K562 (cell line): ENCODE results near the gene KIAA0513. TPM values are rescaled to one million over a fixed set of nuclear protein-coding genes. Genes with fewer than 3 reads are reported as not detected.

ENCODE experiments used
- ATAC-seq: fragments of 200-7000 bp; cut with Tn5 transposase; 3 replicates; pipeline ENCODE4 v1.9.1; 2020; ENCODE audit warnings: moderate library complexity
- BruUV-seq: library from RNA; stranded (reverse); fragments of 400-500 nt; replicated peaks from 2 replicates; lab custom pipeline; 2021; lab: Mats Ljungman, UMichigan
- CTCF ChIA-PET: fragments of 300-600 bp; formaldehyde crosslinking; extraction: SDS; loops from one replicate; lab custom pipeline; 2021; ENCODE audit warnings: low intra/inter-chr PET ratio; lab: Yijun Ruan, JAX
- POLR2A ChIA-PET: fragments of 300-600, 350-650 bp; sonication (Branson Sonifier 250); formaldehyde crosslinking; extraction: SDS; loops from one replicate; lab custom pipeline; 2021; ENCODE audit warnings: antibody characterized with exemption, inconsistent platforms; lab: Yijun Ruan, JAX
- DNase-seq, 4 experiments: peaks; one replicate each; pipeline versions ENCODE4 v3.0.0 to v3.0.0-alpha.2; 2011 to 2018; ENCODE audit warnings: low spot score in 3 of 4, mixed read lengths in 3 of 4; ENCODE audit errors: extremely low read depth in 1 of 4
- FAIRE-seq: peaks from 2 replicates; lab custom pipeline; 2011; peaks lifted over from hg19 to GRCh38; lab: Jason Lieb, UNC
- H2AFZ ChIP-seq: 2 replicates; pipeline ENCODE4 v1.6.0; 2011; ENCODE audit warnings: low read depth, low read length, control low read depth, inconsistent platforms
- H3K27ac ChIP-seq: fragments of 200-600 bp; 3 replicates; pipeline ENCODE4 v1.8.0; 2011; ENCODE audit warnings: low read depth, mild to moderate bottlenecking, control low read depth, inconsistent platforms, low read length, moderate library complexity, mixed read lengths; ENCODE audit errors: extremely low read depth
- H3K27me3 ChIP-seq, 2 experiments: fragments of 300-600 bp in 1 of 2; 2 replicates in 1 of 2; 3 replicates in 1 of 2; pipeline versions ENCODE4 v1.6.0 to v1.8.0; 2011; ENCODE audit warnings: inconsistent platforms in 2 of 2, low read length in 2 of 2, mild to moderate bottlenecking in 1 of 2, mixed read lengths in 1 of 2, moderate library complexity in 1 of 2; ENCODE audit not compliant: control insufficient read depth in 2 of 2, insufficient read depth in 2 of 2
- H3K36me3 ChIP-seq: fragments of 300-600 bp; 3 replicates; pipeline ENCODE4 v1.8.0; 2011; ENCODE audit warnings: mild to moderate bottlenecking, low read length, inconsistent platforms; ENCODE audit not compliant: control insufficient read depth, insufficient read depth
- H3K4me1 ChIP-seq, 2 experiments: fragments of 200-600 bp in 1 of 2; replicated peaks in 1 of 2; 2 replicates in 1 of 2; 3 replicates in 1 of 2; pipeline versions ENCODE4 v1.5.1 to v1.8.0; 2011; ENCODE audit warnings: inconsistent platforms in 2 of 2, low read length in 2 of 2, mild to moderate bottlenecking in 1 of 2, mixed read lengths in 1 of 2, moderate library complexity in 1 of 2; ENCODE audit not compliant: control insufficient read depth in 2 of 2, insufficient read depth in 2 of 2
- H3K4me2 ChIP-seq: 2 replicates; pipeline ENCODE4 v1.6.1; 2011; ENCODE audit warnings: low read length, control low read depth, inconsistent platforms, mixed read lengths; ENCODE audit not compliant: insufficient read depth
- H3K4me3 ChIP-seq: fragments of 200-600 bp; sonication (generic), shearing (Covaris generic); 2 replicates; pipeline ENCODE4 v1.5.1; 2016; ENCODE audit warnings: control low read depth, inconsistent platforms
- H3K79me2 ChIP-seq: fragments of 200-600 bp; 3 replicates; pipeline ENCODE4 v1.8.0; 2011; ENCODE audit warnings: low read length, inconsistent platforms; ENCODE audit not compliant: control insufficient read depth, insufficient read depth
- H3K9ac ChIP-seq, 2 experiments: 2 replicates each; pipeline versions ENCODE4 v1.6.0 to v1.6.1; 2011; ENCODE audit warnings: low read depth in 2 of 2, low read length in 2 of 2, control low read depth in 1 of 2, inconsistent platforms in 1 of 2, mild to moderate bottlenecking in 1 of 2, mixed read lengths in 1 of 2; ENCODE audit not compliant: insufficient read depth in 1 of 2
- H3K9me1 ChIP-seq: one replicate; pipeline ENCODE4 v1.6.0; 2011; ENCODE audit warnings: inconsistent platforms, mild to moderate bottlenecking, low read length, moderate library complexity; ENCODE audit not compliant: control insufficient read depth, insufficient read depth
- H3K9me3 ChIP-seq: replicated peaks from 2 replicates; pipeline ENCODE4 v1.5.1; 2011; ENCODE audit warnings: low read depth, low read length, inconsistent platforms; ENCODE audit not compliant: control insufficient read depth, insufficient read depth
- H4K20me1 ChIP-seq: replicated peaks from 2 replicates; pipeline ENCODE4 v1.6.1; 2011; ENCODE audit warnings: low read length, inconsistent platforms, mixed read lengths; ENCODE audit not compliant: control insufficient read depth, insufficient read depth
- GABPB1 ChIP-seq: sonication (generic); formaldehyde crosslinking; IDR thresholded peaks from 2 replicates; pipeline ENCODE4 v1.8.0; 2022; ENCODE audit warnings: mild to moderate bottlenecking, missing genetic modification reagents
- PBX2 ChIP-seq, 2 experiments: IDR thresholded peaks in 1 of 2; conservative IDR thresholded peaks in 1 of 2; 2 replicates each; pipeline ENCODE4 v1.6.1; 2016; ENCODE audit warnings: low read depth in 2 of 2, mild to moderate bottlenecking in 1 of 2, missing compliant biosample characterization in 1 of 2, missing genetic modification characterization in 1 of 2, moderate library complexity in 1 of 2
- WHSC1 ChIP-seq: IDR thresholded peaks from one replicate; pipeline ENCODE4 v1.6.1; 2012; ENCODE audit warnings: low read length, control low read depth, inconsistent platforms
- ZBTB40 ChIP-seq, 2 experiments: fragments of 450-650 bp in 1 of 2; sonication (generic) in 1 of 2; formaldehyde crosslinking in 1 of 2; IDR thresholded peaks; 2 replicates each; pipeline versions ENCODE4 v1.7.1 to v1.9.0; 2016 to 2022; ENCODE audit warnings: inconsistent platforms in 1 of 2, mild to moderate bottlenecking in 1 of 2, missing genetic modification reagents in 1 of 2
- WGBS: fragments of 100-300 bp; shearing (Covaris generic); methylation state at CpG from one replicate; pipeline ENCODE4 v1.1.6; 2016; ENCODE audit warnings: low coverage, mixed read lengths; ENCODE audit not compliant: insufficient coverage; ENCODE audit errors: missing lambda C conversion rate; 5-methylcytosine and 5-hydroxymethylcytosine counted together
- in situ Hi-C: fragments of 300-500 bp; cut with MboI; formaldehyde crosslinking; loops from 4 replicates; pipeline ENCODE4 v1.15.0; 2018; ENCODE audit warnings: inconsistent platforms, mixed read lengths
- intact Hi-C: fragments of 100-400 bp; cut with micrococcal nuclease; formaldehyde crosslinking; loops from 2 replicates; pipeline ENCODE4 v1.14.2; 2022
- polyA plus RNA-seq, 8 experiments: library from polyadenylated mRNA; depleted of rRNA in 4 of 8; stranded (reverse) in 5 of 8; unstranded in 3 of 8; fragments of >200 nt; fragmentation: Nextera tagmentation in 2 of 8; fragmentation: Illumina TruSeq in 1 of 8; extraction: Ambion mirVana in 2 of 8; extraction: Trizol in 1 of 8; gene quantifications; 2 replicates each; pipeline versions ENCODE4 v1.2.1 to v1.2.3, GENCODE V29; 2011 to 2014; ENCODE audit warnings: inconsistent platforms in 1 of 8, missing spikeins in 1 of 8
- total RNA-seq, 7 experiments: library from RNA; depleted of rRNA in 6 of 7; stranded (reverse); fragments of >200 nt in 6 of 7; fragmentation: Illumina TruSeq in 2 of 7; extraction: Trizol in 2 of 7; gene quantifications; 2 replicates each; pipeline versions ENCODE4 v1.2.1 to v1.2.3, GENCODE V29; 2011 to 2021; ENCODE audit warnings: low replicate concordance in 1 of 7
- TF ChIP-seq, protein P1 (sequence below): fragments of 450-650 bp; formaldehyde crosslinking; IDR thresholded peaks from 2 replicates; pipeline ENCODE4 v1.4.0; 2020; ENCODE audit warnings: mild to moderate bottlenecking, moderate library complexity

The KIAA0513 gene
- total and polyA plus RNA-seq, 9 of the 15 experiments (the other 6 are each of a cell fraction or from before 2014, with no cell fraction given), result 0.18 to 13.7 (median 10.2) TPM

DNA sequence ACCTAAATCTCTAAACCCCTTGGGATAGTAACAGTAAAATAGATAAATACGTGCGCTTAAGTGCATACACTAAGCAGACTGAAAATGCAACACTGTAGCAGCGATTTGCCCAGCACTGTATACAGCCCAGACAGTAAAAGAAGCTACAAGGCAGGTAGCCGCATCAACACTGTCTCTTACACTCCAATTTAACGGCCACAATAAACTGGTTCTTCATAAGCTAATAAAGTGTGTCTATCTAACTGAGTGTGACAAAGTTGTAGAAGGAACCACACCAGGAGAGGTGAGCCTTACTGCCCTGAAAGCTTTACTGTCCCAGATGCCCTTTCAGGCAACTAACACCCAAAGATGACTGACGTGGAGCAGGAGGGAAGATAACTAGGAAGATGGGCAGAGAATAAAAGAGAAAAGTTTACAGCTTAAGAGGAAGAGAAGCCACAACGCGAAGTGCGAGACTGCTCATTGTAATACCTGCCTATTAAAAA lies 17.1 kb upstream of the KIAA0513 start:
- Histone ChIP-seq H3K9me1 (no peaks in the 10 kb centered on the region), H3K4me2 (peak overlapping the region; percentile 96), H2AFZ (peak overlapping the region; percentile 100), H4K20me1 (peaks cover 13% of the 10 kb centered on the region), H3K27ac (peak overlapping the region; percentile 98), H3K27me3 (no peaks in the 10 kb centered on the region), H3K9me3 (no peaks in the 10 kb centered on the region), H3K9ac (peak overlapping the region; percentile 99), H3K79me2 (peaks cover 61% of the 10 kb centered on the region), H3K4me1 (peaks cover 12 to 16% of the 10 kb centered on the region in 2 experiments), H3K36me3 (peaks cover 27% of the 10 kb centered on the region; the same call in 1 of the 3 replicates), H3K4me3 (peak overlapping the region; percentile 97)
- WGBS, result 11% methylated on average over 9 of the region's 9 CpGs
- intact Hi-C loops (no loop called here), in situ Hi-C loops (no loop called here)
- peak; percentile 10 for ATAC-seq
- FAIRE-seq, result no peak
- peak in 1 of 4 experiments; percentile 31 for DNase-seq
- POLR2A ChIA-PET, result interaction anchor here (0.8 to 4.9 kb wide), 8 partner anchors 10 to 307 kb away, joined by 3 to 50 read pairs (median 6); partner anchors contain the start of gene KIAA0513
- CTCF ChIA-PET, result no interaction called here
- BruUV-seq, result no TSS peak
- TF ChIP-seq WHSC1 (no peak), GABPB1 (no peak), PBX2 (CRISPR knock-in tag; IDR thresholded peaks at IDR 0.05; ENCODE audit: low read depth) (no peak), PBX2 (tag; conservative IDR thresholded peaks at IDR 0.05; ENCODE audit: low read depth) (0 out of 2 replicates have a peak, but pooled peaks have one; percentile 17), ZBTB40 (IDR thresholded peaks at IDR 0.05) (peak; percentile 18; the same call in 1 of the 2 replicates), ZBTB40 (CRISPR knock-in tag; IDR thresholded peaks at IDR 0.05) (no peak)
- TF ChIP-seq, protein P1, sequence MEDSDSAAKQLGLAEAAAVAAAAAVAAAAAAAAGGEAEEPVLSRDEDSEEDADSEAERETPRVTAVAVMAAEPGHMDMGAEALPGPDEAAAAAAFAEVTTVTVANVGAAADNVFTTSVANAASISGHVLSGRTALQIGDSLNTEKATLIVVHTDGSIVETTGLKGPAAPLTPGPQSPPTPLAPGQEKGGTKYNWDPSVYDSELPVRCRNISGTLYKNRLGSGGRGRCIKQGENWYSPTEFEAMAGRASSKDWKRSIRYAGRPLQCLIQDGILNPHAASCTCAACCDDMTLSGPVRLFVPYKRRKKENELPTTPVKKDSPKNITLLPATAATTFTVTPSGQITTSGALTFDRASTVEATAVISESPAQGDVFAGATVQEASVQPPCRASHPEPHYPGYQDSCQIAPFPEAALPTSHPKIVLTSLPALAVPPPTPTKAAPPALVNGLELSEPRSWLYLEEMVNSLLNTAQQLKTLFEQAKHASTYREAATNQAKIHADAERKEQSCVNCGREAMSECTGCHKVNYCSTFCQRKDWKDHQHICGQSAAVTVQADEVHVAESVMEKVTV (CRISPR knock-in tag), result 0 out of 2 replicates have a peak, but pooled peaks have one; percentile 1
